Activated CD4-positive, alpha-beta memory T cell treated with anti-CD3 and anti-CD28 coated beads for 36 hours (primary cell): ENCODE data around the gene C12orf75. TPM values are rescaled to one million over a fixed set of nuclear protein-coding genes. Genes with fewer than 3 reads are reported as not detected.
"Not testable (repeated sequence)": the region's sequence is repeated elsewhere in the genome, so short reads cannot be mapped to it uniquely, and the experiment has no call there.

Experiments
- CTCF ChIA-PET: fragments of 350-600 bp; sonication (Branson Sonifier 250); formaldehyde crosslinking; loops from one replicate; lab custom pipeline; 2021; ENCODE audit warnings: antibody characterized with exemption, inconsistent platforms; lab: Charles Lee
- POLR2A ChIA-PET: fragments of 350-600 bp; sonication (Branson Sonifier 250); formaldehyde crosslinking; loops from one replicate; lab custom pipeline; 2021; ENCODE audit warnings: antibody characterized with exemption; lab: Charles Lee
- DNase-seq: peaks from one replicate; pipeline ENCODE4 v3.0.0-alpha.2; 2020
- H3K27ac Mint-ChIP-seq: one replicate; pipeline ENCODE4 v1.8.0; 2021; ENCODE audit warnings: mixed read lengths
- H3K27me3 Mint-ChIP-seq: one replicate; pipeline ENCODE4 v1.8.0; 2021; ENCODE audit warnings: mixed read lengths
- H3K36me3 Mint-ChIP-seq: one replicate; pipeline ENCODE4 v1.8.0; 2021; ENCODE audit warnings: mixed read lengths
- H3K4me1 Mint-ChIP-seq: one replicate; pipeline ENCODE4 v1.8.0; 2021; ENCODE audit warnings: low read depth, mixed read lengths
- H3K4me3 Mint-ChIP-seq: one replicate; pipeline ENCODE4 v1.8.0; 2021; ENCODE audit warnings: mild to moderate bottlenecking, mixed read lengths
- H3K9me3 Mint-ChIP-seq: one replicate; pipeline ENCODE4 v1.8.0; 2021; ENCODE audit warnings: mixed read lengths
- intact Hi-C: fragments of 100-400 bp; cut with micrococcal nuclease; formaldehyde crosslinking; loops from one replicate; pipeline ENCODE4 v1.15.1; 2023
- total RNA-seq, 2 experiments: library from RNA; stranded (reverse); gene quantifications; one replicate each; pipeline ENCODE4 v1.2.3, GENCODE V29; 2021

C12orf75 gene
- total RNA-seq, 2 experiments from 2014 or later = 73.7 to 79.7 TPM

GRCh38 chr12:105294886-105295479, 35.5 kb upstream of the C12orf75 start:
- Mint-ChIP-seq H3K4me3 (no peak overlapping the region), H3K27me3 (peaks cover 4% of the 10 kb centered on the region), H3K9me3 (peaks cover 18% of the 10 kb centered on the region), H3K4me1 (no peaks in the 10 kb centered on the region), H3K36me3 (peaks cover 3% of the 10 kb centered on the region), H3K27ac (no peak overlapping the region)
- intact Hi-C loops = no loop called here
- DNase-seq = no peak
- ChIA-PET CTCF (interaction anchor here (1.0 kb wide), 1 partner anchor 17 kb away, joined by 4 read pairs; no protein-coding TSS in a partner anchor), POLR2A (no interaction called here)

GRCh38 chr12:105296116-105297089, 34.1 kb upstream of the C12orf75 start:
- Mint-ChIP-seq H3K9me3 (peaks cover 20% of the 10 kb centered on the region), H3K4me1 (no peaks in the 10 kb centered on the region), H3K27me3 (peaks cover 4% of the 10 kb centered on the region), H3K36me3 (peaks cover 3% of the 10 kb centered on the region), H3K4me3 (no peak overlapping the region), H3K27ac (no peak overlapping the region)
- CTCF ChIA-PET = no interaction called here
- no peak for DNase-seq
- POLR2A ChIA-PET = no interaction called here
- intact Hi-C loops = no loop called here

GRCh38 chr12:105300883-105301282, 29.6 kb upstream of the C12orf75 start:
- H3K27me3 Mint-ChIP-seq = peaks cover 4% of the 10 kb centered on the region
- DNase-seq = no peak
- no peak overlapping the region for H3K27ac Mint-ChIP-seq
- intact Hi-C loops = no loop called here
- ChIA-PET POLR2A (no interaction called here), CTCF (no interaction called here)
- H3K4me3 Mint-ChIP-seq = no peak overlapping the region
- peaks cover 3% of the 10 kb centered on the region for H3K36me3 Mint-ChIP-seq
- H3K9me3 Mint-ChIP-seq = peaks cover 20% of the 10 kb centered on the region
- H3K4me1 Mint-ChIP-seq = no peaks in the 10 kb centered on the region

GRCh38 chr12:105301696-105302095, 28.8 kb upstream of the C12orf75 start:
- no peaks in the 10 kb centered on the region for H3K4me1 Mint-ChIP-seq
- DNase-seq = no peak
- peaks cover 3% of the 10 kb centered on the region for H3K36me3 Mint-ChIP-seq
- no peak overlapping the region for H3K27ac Mint-ChIP-seq
- peaks cover 20% of the 10 kb centered on the region for H3K9me3 Mint-ChIP-seq
- H3K4me3 Mint-ChIP-seq = no peak overlapping the region
- POLR2A ChIA-PET = no interaction called here
- CTCF ChIA-PET = no interaction called here
- intact Hi-C loops = no loop called here
- peaks cover 1% of the 10 kb centered on the region for H3K27me3 Mint-ChIP-seq

GRCh38 chr12:105302986-105303385, 27.5 kb upstream of the C12orf75 start:
- POLR2A ChIA-PET, H3K36me3 Mint-ChIP-seq, DNase-seq, H3K27ac Mint-ChIP-seq, H3K27me3 Mint-ChIP-seq, intact Hi-C loops, H3K4me1 Mint-ChIP-seq, H3K4me3 Mint-ChIP-seq, CTCF ChIA-PET: not testable (repeated sequence)
- H3K9me3 Mint-ChIP-seq = peaks cover 18% of the 10 kb centered on the region

GRCh38 chr12:105304626-105305025, 25.9 kb upstream of the C12orf75 start:
- DNase-seq, H3K36me3 Mint-ChIP-seq, H3K27ac Mint-ChIP-seq, H3K4me1 Mint-ChIP-seq, H3K27me3 Mint-ChIP-seq, H3K4me3 Mint-ChIP-seq, intact Hi-C loops, CTCF ChIA-PET, POLR2A ChIA-PET: not testable (repeated sequence)
- H3K9me3 Mint-ChIP-seq = peaks cover 15% of the 10 kb centered on the region

- CTCF ChIA-PET, H3K27me3 Mint-ChIP-seq, H3K27ac Mint-ChIP-seq, DNase-seq, H3K36me3 Mint-ChIP-seq, H3K4me1 Mint-ChIP-seq, H3K4me3 Mint-ChIP-seq, intact Hi-C loops: not testable (repeated sequence)
- H3K9me3 Mint-ChIP-seq = peaks cover 10% of the 10 kb centered on the region
- POLR2A ChIA-PET = interaction anchor here (0.6 kb wide), 1 partner anchor 1653 kb away, joined by 3 read pairs; no protein-coding TSS in a partner anchor
Observed at GRCh38 chr12:105307601-105308314, 22.7 kb upstream of the C12orf75 start.

GRCh38 chr12:105308839-105309238, 21.7 kb upstream of the C12orf75 start:
- intact Hi-C loops, CTCF ChIA-PET, DNase-seq, POLR2A ChIA-PET, H3K4me1 Mint-ChIP-seq, H3K27me3 Mint-ChIP-seq, H3K36me3 Mint-ChIP-seq, H3K4me3 Mint-ChIP-seq, H3K27ac Mint-ChIP-seq: not testable (repeated sequence)
- H3K9me3 Mint-ChIP-seq = peaks cover 20% of the 10 kb centered on the region

- H3K9me3 Mint-ChIP-seq = peaks cover 25% of the 10 kb centered on the region
- DNase-seq, H3K4me3 Mint-ChIP-seq, H3K4me1 Mint-ChIP-seq, H3K36me3 Mint-ChIP-seq, H3K27ac Mint-ChIP-seq, H3K27me3 Mint-ChIP-seq, POLR2A ChIA-PET, CTCF ChIA-PET, intact Hi-C loops: not testable (repeated sequence)
Observed at GRCh38 chr12:105309384-105309783, 21.1 kb upstream of the C12orf75 start.

GRCh38 chr12:105310476-105311085, 19.9 kb upstream of the C12orf75 start:
- H3K4me3 Mint-ChIP-seq, intact Hi-C loops, H3K27me3 Mint-ChIP-seq, H3K4me1 Mint-ChIP-seq, H3K27ac Mint-ChIP-seq, H3K36me3 Mint-ChIP-seq, CTCF ChIA-PET, DNase-seq, POLR2A ChIA-PET: not testable (repeated sequence)
- H3K9me3 Mint-ChIP-seq = peaks cover 26% of the 10 kb centered on the region

GRCh38 chr12:105311936-105312335, 18.6 kb upstream of the C12orf75 start:
- H3K27ac Mint-ChIP-seq, POLR2A ChIA-PET, H3K36me3 Mint-ChIP-seq, CTCF ChIA-PET, DNase-seq, intact Hi-C loops, H3K4me3 Mint-ChIP-seq, H3K27me3 Mint-ChIP-seq: not testable (repeated sequence)
- peaks cover 13% of the 10 kb centered on the region for H3K4me1 Mint-ChIP-seq
- H3K9me3 Mint-ChIP-seq = peaks cover 26% of the 10 kb centered on the region

- Mint-ChIP-seq H3K9me3 (peaks cover 22% of the 10 kb centered on the region), H3K4me1 (peaks cover 13% of the 10 kb centered on the region)
- DNase-seq, H3K27me3 Mint-ChIP-seq, intact Hi-C loops, H3K36me3 Mint-ChIP-seq, H3K27ac Mint-ChIP-seq, CTCF ChIA-PET, H3K4me3 Mint-ChIP-seq, POLR2A ChIA-PET: not testable (repeated sequence)
Observed at GRCh38 chr12:105313755-105314154, 16.7 kb upstream of the C12orf75 start.
